Epithelial cell of proximal tubule (primary cell): ENCODE measurements around the gene LGR6. TPM values are rescaled to one million over a fixed set of nuclear protein-coding genes. Genes with fewer than 3 reads are reported as not detected.

Source experiments
- DNase-seq: peaks from one replicate; pipeline ENCODE4 v3.0.0-alpha.2; 2011; ENCODE audit warnings: low read depth
- H3K4me3 ChIP-seq: 2 replicates; pipeline ENCODE4 v1.5.1; 2011; ENCODE audit warnings: low read depth, mild to moderate bottlenecking, low read length
- total RNA-seq: library from RNA; depleted of rRNA; stranded (reverse); fragments of >200 nt; gene quantifications from 2 replicates; pipeline ENCODE4 v1.2.3, GENCODE V29; 2015
- TF ChIP-seq, protein P1 (sequence below): conservative IDR thresholded peaks from 2 replicates; pipeline ENCODE4 v1.5.1; 2012; ENCODE audit warnings: low read depth, mild to moderate bottlenecking, low read length

The LGR6 gene
- total RNA-seq, 1 donor from 2014 or later, result not detected

DNA sequence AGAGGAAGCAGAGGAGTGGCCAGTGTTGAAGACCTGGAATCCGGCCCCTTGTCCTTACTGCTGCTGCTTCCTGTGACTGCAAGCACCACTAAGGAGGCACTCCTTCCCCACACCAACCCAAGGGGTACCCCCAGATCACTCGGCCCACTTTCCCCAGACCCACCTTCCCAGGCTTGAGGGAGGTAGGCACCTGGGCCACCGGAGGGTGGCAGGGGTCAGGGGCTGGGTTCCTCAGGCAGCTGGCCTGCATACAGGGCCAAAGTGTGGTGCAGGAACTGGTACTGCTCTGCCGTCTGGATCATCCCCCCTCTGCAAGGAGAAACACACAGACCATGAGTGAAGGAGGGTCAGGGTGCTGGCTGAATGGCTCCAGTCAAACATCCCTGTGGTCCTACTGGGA is 45.2 kb upstream of the LGR6 start:
- DNase-seq, result no peak
- H3K4me3 ChIP-seq, result no peak overlapping the region
- TF ChIP-seq, protein P1, sequence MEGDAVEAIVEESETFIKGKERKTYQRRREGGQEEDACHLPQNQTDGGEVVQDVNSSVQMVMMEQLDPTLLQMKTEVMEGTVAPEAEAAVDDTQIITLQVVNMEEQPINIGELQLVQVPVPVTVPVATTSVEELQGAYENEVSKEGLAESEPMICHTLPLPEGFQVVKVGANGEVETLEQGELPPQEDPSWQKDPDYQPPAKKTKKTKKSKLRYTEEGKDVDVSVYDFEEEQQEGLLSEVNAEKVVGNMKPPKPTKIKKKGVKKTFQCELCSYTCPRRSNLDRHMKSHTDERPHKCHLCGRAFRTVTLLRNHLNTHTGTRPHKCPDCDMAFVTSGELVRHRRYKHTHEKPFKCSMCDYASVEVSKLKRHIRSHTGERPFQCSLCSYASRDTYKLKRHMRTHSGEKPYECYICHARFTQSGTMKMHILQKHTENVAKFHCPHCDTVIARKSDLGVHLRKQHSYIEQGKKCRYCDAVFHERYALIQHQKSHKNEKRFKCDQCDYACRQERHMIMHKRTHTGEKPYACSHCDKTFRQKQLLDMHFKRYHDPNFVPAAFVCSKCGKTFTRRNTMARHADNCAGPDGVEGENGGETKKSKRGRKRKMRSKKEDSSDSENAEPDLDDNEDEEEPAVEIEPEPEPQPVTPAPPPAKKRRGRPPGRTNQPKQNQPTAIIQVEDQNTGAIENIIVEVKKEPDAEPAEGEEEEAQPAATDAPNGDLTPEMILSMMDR, result no peak

DNA sequence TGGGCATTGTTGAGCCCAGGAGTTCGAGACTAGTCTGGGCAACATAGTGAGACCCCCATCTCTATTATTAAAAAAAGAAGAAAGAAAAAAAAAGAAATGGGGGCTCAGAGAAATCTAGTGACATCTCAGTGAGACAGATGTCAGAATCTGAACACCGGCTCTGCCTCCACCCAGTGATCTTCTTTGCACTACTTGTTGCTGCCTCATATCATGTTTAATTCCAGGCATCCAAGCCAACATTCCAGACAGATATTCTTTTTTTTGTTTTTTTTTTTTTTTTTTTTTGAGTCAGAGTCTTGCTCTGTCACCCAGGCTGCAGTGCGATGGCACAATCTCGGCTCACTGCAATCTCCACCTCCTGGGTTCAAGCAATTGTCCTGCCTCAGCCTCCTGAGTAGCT is 44.0 kb upstream of the LGR6 start:
- no peak for DNase-seq
- TF ChIP-seq, protein P1, result no peak
- no peak overlapping the region for H3K4me3 ChIP-seq

DNA sequence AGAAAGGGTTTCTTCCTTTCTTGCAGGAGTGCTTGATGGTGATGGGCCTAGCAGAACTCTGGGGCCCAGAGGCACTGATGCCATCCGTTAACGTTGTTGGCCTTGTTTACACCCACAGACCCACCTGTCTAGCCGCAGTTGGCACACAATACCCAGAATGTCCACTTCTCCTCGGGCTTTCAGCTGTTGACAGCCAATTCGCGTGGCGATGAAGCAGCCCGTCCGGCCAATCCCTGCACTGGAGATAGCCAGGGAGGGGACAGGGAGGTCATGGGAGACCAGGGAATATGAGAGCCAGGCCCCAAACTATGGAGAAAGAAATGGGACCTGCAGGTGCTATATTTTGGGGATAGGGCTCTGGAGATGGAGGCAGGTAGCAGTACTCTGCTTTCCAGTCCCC is 43.4 kb upstream of the LGR6 start:
- TF ChIP-seq, protein P1, result no peak
- DNase-seq, result no peak
- no peak overlapping the region for H3K4me3 ChIP-seq

DNA sequence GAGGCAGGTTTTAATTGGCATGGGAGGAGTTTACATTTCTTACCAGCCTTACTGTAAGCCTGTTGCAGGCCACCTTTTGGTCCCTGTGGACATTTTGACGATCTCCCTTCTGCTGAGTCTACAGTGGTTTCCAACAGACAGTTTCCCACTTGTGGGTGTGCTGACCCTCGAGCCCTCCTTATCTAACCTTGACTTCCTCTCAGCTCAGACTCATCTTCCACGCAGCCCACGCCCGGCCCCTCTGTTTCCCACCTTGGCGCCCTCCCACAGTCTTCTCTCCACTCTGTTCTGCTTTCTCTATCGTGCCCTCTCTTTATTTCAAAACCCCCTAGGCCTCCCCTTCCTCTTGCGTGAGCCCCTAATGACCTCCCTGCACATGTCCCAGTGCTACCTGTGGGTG is 43.0 kb upstream of the LGR6 start:
- no peak for DNase-seq
- TF ChIP-seq, protein P1, result no peak

DNA sequence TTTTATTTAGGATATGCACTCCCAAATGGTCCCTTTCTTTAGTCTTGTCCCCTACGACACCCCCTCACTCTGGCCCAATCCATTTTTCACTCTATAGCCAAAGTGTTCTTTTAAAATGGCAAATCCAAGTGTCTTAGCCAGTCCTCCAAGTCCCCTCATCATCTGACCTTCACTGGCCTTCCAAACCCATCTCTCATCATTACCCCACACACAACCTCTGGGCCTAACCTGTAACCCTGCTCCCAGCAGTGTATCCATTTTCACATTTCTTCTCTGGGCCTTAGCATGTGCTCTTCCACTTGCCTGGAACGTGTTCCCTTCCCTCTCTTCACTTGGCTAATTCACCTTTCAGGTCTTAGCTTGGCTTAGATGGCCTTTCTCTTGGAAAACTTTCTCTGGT is 42.6 kb upstream of the LGR6 start:
- H3K4me3 ChIP-seq, result no peak overlapping the region
- TF ChIP-seq, protein P1, result no peak
- DNase-seq, result no peak

More for the DNA sequence above, 43.0 kb upstream of the LGR6 start:
- H3K4me3 ChIP-seq, result no peak overlapping the region

DNA sequence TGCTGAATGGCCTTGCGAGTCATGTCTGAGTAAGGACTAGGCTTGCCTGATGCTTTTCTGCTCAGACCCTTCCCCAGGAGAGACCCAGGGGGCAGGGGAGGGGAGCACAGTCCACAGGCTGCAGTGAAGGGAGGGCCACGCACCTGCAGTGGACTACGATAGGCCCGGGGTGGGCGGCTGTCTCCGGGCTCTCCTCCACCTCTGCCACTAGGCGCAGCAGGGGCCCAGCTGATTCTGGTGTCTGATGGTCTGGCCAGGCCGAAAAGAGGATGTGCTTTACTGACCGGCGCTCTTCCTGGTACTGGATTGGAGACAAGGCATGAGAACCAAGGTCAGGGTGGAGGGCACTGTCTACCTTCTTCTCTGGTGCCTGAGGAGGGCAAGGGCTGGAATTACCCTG is 41.2 kb upstream of the LGR6 start:
- no peak overlapping the region for H3K4me3 ChIP-seq
- TF ChIP-seq, protein P1, result no peak
- no peak for DNase-seq

DNA sequence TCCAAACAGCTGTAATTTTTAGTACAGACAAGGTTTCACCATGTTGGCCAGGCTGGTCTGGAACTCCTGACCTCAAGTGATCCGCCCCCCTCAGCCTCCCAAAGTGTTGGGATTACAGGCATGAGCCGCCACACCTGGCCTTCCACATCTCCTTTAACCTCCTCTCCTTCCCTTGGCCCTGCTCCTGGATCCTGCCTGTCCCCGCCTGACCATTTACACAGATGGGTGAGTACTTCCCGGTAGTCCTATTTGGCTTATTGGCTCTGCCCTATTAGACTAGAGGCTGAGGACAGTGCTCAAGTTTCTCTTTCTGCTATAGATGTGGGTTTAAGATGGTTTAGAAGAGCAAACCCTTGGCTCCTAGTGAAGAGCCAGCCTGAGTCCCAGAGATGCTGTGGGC is 40.3 kb upstream of the LGR6 start:
- DNase-seq, result no peak
- TF ChIP-seq, protein P1, result no peak
- H3K4me3 ChIP-seq, result no peak overlapping the region
